H1 (cell line): Measurements from ENCODE around the gene PID1. TPM values are rescaled to one million over a fixed set of nuclear protein-coding genes. Genes with fewer than 3 reads are reported as not detected.

Experiments used
- CTCF ChIA-PET: fragments of 300-600 bp; sonication (Branson Sonifier 250); formaldehyde crosslinking; loops from one replicate; lab custom pipeline; 2021; ENCODE audit not compliant: partially characterized antibody; lab: Charles Lee
- POLR2A ChIA-PET: fragments of 300-600 bp; sonication (Branson Sonifier 250); formaldehyde crosslinking; loops from one replicate; lab custom pipeline; 2021; ENCODE audit warnings: inconsistent platforms; ENCODE audit not compliant: partially characterized antibody; lab: Charles Lee
- DNase-seq, 2 experiments: peaks; one replicate each; pipeline versions ENCODE4 v3.0.0 to v3.0.0-alpha.2; 2010 to 2022; ENCODE audit warnings: low spot score in 2 of 2, low read depth in 1 of 2, mixed read lengths in 1 of 2
- FAIRE-seq: peaks from 2 replicates; lab custom pipeline; 2011; peaks lifted over from hg19 to GRCh38; lab: Jason Lieb, UNC
- H2AFZ ChIP-seq: 2 replicates; pipeline ENCODE4 v1.8.1; 2012; ENCODE audit warnings: low read length, inconsistent platforms
- H2AK5ac ChIP-seq: 2 replicates; pipeline ENCODE4 v1.6.1; 2013; ENCODE audit warnings: low read depth, low read length
- H2BK120ac ChIP-seq: replicated peaks from 2 replicates; pipeline ENCODE3; 2013; ENCODE audit warnings: low read depth, low read length, inconsistent platforms
- H2BK12ac ChIP-seq: 2 replicates; pipeline ENCODE4 v1.6.1; 2013; ENCODE audit warnings: low read depth, low read length
- H2BK15ac ChIP-seq: 2 replicates; pipeline ENCODE4 v1.6.1; 2013; ENCODE audit warnings: low read length
- H2BK20ac ChIP-seq: 2 replicates; pipeline ENCODE4 v1.6.1; 2013; ENCODE audit warnings: low read length
- H2BK5ac ChIP-seq: 2 replicates; pipeline ENCODE4 v1.6.1; 2013; ENCODE audit warnings: low read depth, low read length
- H3K14ac ChIP-seq: 2 replicates; pipeline ENCODE4 v1.6.1; 2013; ENCODE audit warnings: inconsistent platforms; ENCODE audit not compliant: insufficient read length
- H3K18ac ChIP-seq: 2 replicates; pipeline ENCODE4 v1.6.1; 2013; ENCODE audit warnings: low read length; ENCODE audit errors: extremely low read depth
- H3K23ac ChIP-seq: 2 replicates; pipeline ENCODE4 v1.6.1; 2013; ENCODE audit warnings: inconsistent platforms; ENCODE audit not compliant: insufficient read length
- H3K23me2 ChIP-seq: 2 replicates; pipeline ENCODE4 v1.6.1; 2013; ENCODE audit warnings: low read depth, low read length
- H3K27ac ChIP-seq: 2 replicates; pipeline ENCODE4 v1.6.1; 2011; ENCODE audit warnings: low read depth, low read length, inconsistent platforms
- H3K27me3 ChIP-seq, 4 experiments: replicated peaks in 1 of 4; 1 replicate in 1 of 4; 2 replicates in 3 of 4; pipeline versions ENCODE4 v1.6.1 to v1.8.1; 2011 to 2013; ENCODE audit warnings: low read length in 3 of 4, mild to moderate bottlenecking in 3 of 4, inconsistent platforms in 2 of 4, mixed read lengths in 2 of 4, moderate library complexity in 1 of 4; ENCODE audit not compliant: control insufficient read depth in 3 of 4, insufficient read depth in 3 of 4; ENCODE audit errors: extremely low read depth in 1 of 4
- H3K36me3 ChIP-seq, 4 experiments: 2 replicates each; pipeline versions ENCODE4 v1.6.1 to v1.8.1; 2011 to 2013; ENCODE audit warnings: mild to moderate bottlenecking in 4 of 4, low read length in 3 of 4, moderate library complexity in 2 of 4, control low read depth in 1 of 4, inconsistent platforms in 1 of 4; ENCODE audit not compliant: insufficient read depth in 4 of 4, control insufficient read depth in 2 of 4
- H3K4ac ChIP-seq: replicated peaks from 2 replicates; pipeline ENCODE3; 2013; ENCODE audit warnings: low read length, low read depth, mixed read lengths, inconsistent platforms; ENCODE audit not compliant: insufficient read length
- H3K4me1 ChIP-seq, 4 experiments: replicated peaks in 1 of 4; 1 replicate in 1 of 4; 2 replicates in 3 of 4; pipeline versions ENCODE4 v1.6.1 to v1.8.1; 2011 to 2013; ENCODE audit warnings: low read length in 3 of 4, inconsistent platforms in 2 of 4, mixed read lengths in 1 of 4; ENCODE audit not compliant: insufficient read depth in 4 of 4, control insufficient read depth in 3 of 4
- H3K4me2 ChIP-seq, 2 experiments: 2 replicates each; pipeline versions ENCODE4 v1.6.1 to v1.8.1; 2011 to 2013; ENCODE audit warnings: low read depth in 2 of 2, low read length in 2 of 2, control low read depth in 1 of 2, inconsistent platforms in 1 of 2, mild to moderate bottlenecking in 1 of 2; ENCODE audit not compliant: insufficient read depth in 1 of 2
- H3K4me3 ChIP-seq, 4 experiments: fragments of 200-600, 300-600 bp in 1 of 4; sonication (generic), shearing (Covaris generic), sonication (Bioruptor Twin) in 1 of 4; 2 replicates each; pipeline versions ENCODE4 v1.5.1 to v1.8.1; 2011 to 2016; ENCODE audit warnings: low read length in 4 of 4, low read depth in 3 of 4, control low read depth in 2 of 4, inconsistent platforms in 2 of 4, mild to moderate bottlenecking in 2 of 4, mixed read lengths in 1 of 4, moderate library complexity in 1 of 4; ENCODE audit not compliant: insufficient read depth in 2 of 4; ENCODE audit errors: extremely low read depth in 1 of 4
- H3K56ac ChIP-seq: replicated peaks from 2 replicates; pipeline ENCODE3; 2013; ENCODE audit warnings: low read depth, mild to moderate bottlenecking, mixed read lengths, low read length, inconsistent platforms; ENCODE audit not compliant: insufficient read length
- H3K79me1 ChIP-seq: 2 replicates; pipeline ENCODE4 v1.6.1; 2013; ENCODE audit warnings: low read depth, low read length, control low read depth
- H3K79me2 ChIP-seq, 2 experiments: 2 replicates each; pipeline versions ENCODE4 v1.6.1 to v1.8.1; 2012 to 2013; ENCODE audit warnings: low read length in 2 of 2, mild to moderate bottlenecking in 2 of 2, inconsistent platforms in 1 of 2; ENCODE audit not compliant: insufficient read depth in 2 of 2, control insufficient read depth in 1 of 2
- H3K9ac ChIP-seq, 4 experiments: replicated peaks in 1 of 4; 1 replicate in 1 of 4; 2 replicates in 3 of 4; pipeline versions ENCODE4 v1.6.1 to v1.8.1; 2011 to 2013; ENCODE audit warnings: low read depth in 3 of 4, low read length in 3 of 4, control low read depth in 2 of 4, mild to moderate bottlenecking in 2 of 4, moderate library complexity in 2 of 4, inconsistent platforms in 1 of 4; ENCODE audit errors: extremely low read depth in 1 of 4
- H3K9me3 ChIP-seq, 2 experiments: 2 replicates each; pipeline versions ENCODE4 v1.6.1 to v1.8.1; 2012 to 2013; ENCODE audit warnings: mild to moderate bottlenecking in 2 of 2, moderate library complexity in 2 of 2, control low read depth in 1 of 2, inconsistent platforms in 1 of 2, low read depth in 1 of 2, low read length in 1 of 2, mixed read lengths in 1 of 2; ENCODE audit not compliant: insufficient read depth in 2 of 2
- H4K20me1 ChIP-seq, 2 experiments: replicated peaks in 1 of 2; 2 replicates each; pipeline versions ENCODE3 to v1.8.1; 2011 to 2013; ENCODE audit warnings: inconsistent platforms in 2 of 2, low read length in 2 of 2, mild to moderate bottlenecking in 1 of 2; ENCODE audit not compliant: insufficient read depth in 2 of 2, control insufficient read depth in 1 of 2
- H4K5ac ChIP-seq: 2 replicates; pipeline ENCODE4 v1.6.1; 2013; ENCODE audit warnings: low read length, low read depth, mixed read lengths, inconsistent platforms; ENCODE audit not compliant: insufficient read length
- H4K8ac ChIP-seq: 2 replicates; pipeline ENCODE4 v1.8.0; 2013; ENCODE audit warnings: mild to moderate bottlenecking, moderate library complexity, low read length, inconsistent platforms; ENCODE audit not compliant: insufficient read depth; ENCODE audit errors: extremely low read depth
- H4K91ac ChIP-seq: replicated peaks from 2 replicates; pipeline ENCODE3; 2013; ENCODE audit warnings: low read length, mixed read lengths, inconsistent platforms; ENCODE audit not compliant: insufficient read length
- CTBP2 ChIP-seq: IDR thresholded peaks from 2 replicates; pipeline ENCODE4 v1.7.0; 2011; ENCODE audit warnings: borderline replicate concordance, mild to moderate bottlenecking, moderate library complexity, mixed read lengths, low read length; ENCODE audit not compliant: insufficient read depth, insufficient read length
- POLR2A ChIP-seq, 2 experiments: IDR thresholded peaks; 1 replicate in 1 of 2; 2 replicates in 1 of 2; pipeline ENCODE4 v1.6.1; 2011; ENCODE audit warnings: low read depth in 2 of 2, low read length in 2 of 2, mild to moderate bottlenecking in 2 of 2; ENCODE audit errors: control extremely low read depth in 1 of 2
- RXRA ChIP-seq: IDR thresholded peaks from 2 replicates; pipeline ENCODE4 v1.6.1; 2011; ENCODE audit warnings: low read depth, mild to moderate bottlenecking, low read length, moderate library complexity; ENCODE audit not compliant: insufficient read depth
- SP2 ChIP-seq: IDR thresholded peaks from 2 replicates; pipeline ENCODE4 v1.6.1; 2012; ENCODE audit warnings: mild to moderate bottlenecking, low read length, inconsistent platforms
- SUZ12 ChIP-seq: fragments of 200-600 bp; sonication (generic); IDR thresholded peaks from 2 replicates; pipeline ENCODE4 v1.6.1; 2012; ENCODE audit warnings: mild to moderate bottlenecking, inconsistent platforms, low read length, moderate library complexity, mixed read lengths
- WGBS, 2 experiments: shearing (Covaris generic) in 1 of 2; methylation state at CpG; one replicate each; pipeline versions ENCODE4 v1.1.6 to v1.1.7; 2013 to 2015; ENCODE audit warnings: low lambda C conversion rate in 2 of 2, mixed read lengths in 2 of 2, inconsistent platforms in 1 of 2, low coverage in 1 of 2, missing lambda C conversion rate in 1 of 2; ENCODE audit not compliant: insufficient replicate concordance in 2 of 2, insufficient coverage in 1 of 2, insufficient read length in 1 of 2; ENCODE audit errors: extremely low coverage in 1 of 2, missing lambda C conversion rate in 1 of 2; 5-methylcytosine and 5-hydroxymethylcytosine counted together
- polyA plus RNA-seq, 7 experiments: library from polyadenylated mRNA; depleted of rRNA in 3 of 7; stranded (reverse) in 5 of 7; unstranded in 2 of 7; fragments of >200 nt in 5 of 7; fragments of 200-250 nt in 2 of 7; gene quantifications; 1 replicate in 5 of 7; 2 replicates in 1 of 7; 4 replicates in 1 of 7; pipeline versions ENCODE4 v1.2.1 to v1.2.3, GENCODE V29; 2011 to 2013; ENCODE audit warnings: missing spikeins in 2 of 7, mixed read lengths in 2 of 7
- total RNA-seq: library from RNA; stranded (reverse); fragmentation: NEBNext Ultra II Directional; extraction: Animal tissue kit (Norgen Biotek cat#: 25700); gene quantifications from 2 replicates; pipeline ENCODE4 v1.2.1, GENCODE V29; 2021

Gene PID1
- total and polyA plus RNA-seq, 2 of the 8 experiments (the other 6 are each of a cell fraction or from before 2014, with no cell fraction given): 1.5 to 3.3 TPM

DNA sequence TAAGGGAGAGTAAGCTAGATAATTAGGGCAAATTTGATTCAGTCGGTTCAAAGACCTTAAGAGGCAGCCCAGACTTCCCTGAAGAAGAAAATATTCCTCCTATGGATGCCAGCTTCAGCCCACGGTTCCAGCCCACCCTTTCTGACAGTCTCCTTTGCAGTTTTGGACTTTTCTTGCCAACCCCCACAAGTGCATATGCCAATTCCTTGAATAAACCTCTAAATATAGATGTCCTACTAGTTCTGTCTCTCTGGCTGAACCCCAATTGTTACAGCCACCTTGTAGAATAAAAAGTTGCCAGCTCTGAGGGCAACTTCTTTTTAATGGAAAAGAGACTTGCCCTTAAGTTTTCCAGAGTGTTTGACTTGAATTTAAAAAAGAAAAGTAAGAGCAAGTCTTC, 111.7 kb downstream of the PID1 start:
- Histone ChIP-seq H3K36me3 (no peaks in the 10 kb centered on the region), H3K18ac (no peak overlapping the region), H3K79me1 (no peaks in the 10 kb centered on the region), H2AK5ac (no peak overlapping the region), H4K91ac (no peak overlapping the region), H3K4me2 (no peak overlapping the region), H2BK5ac (no peak overlapping the region), H2BK20ac (no peak overlapping the region)
- POLR2A ChIA-PET: no interaction called here
- FAIRE-seq: no peak
- TF ChIP-seq POLR2A (IDR thresholded peaks at IDR 0.05; ENCODE audit: control extremely low read depth in 1 of 2, low read depth in 2 of 2, low read length in 2 of 2) (no peak), SP2 (no peak), CTBP2 (no peak), SUZ12 (no peak), RXRA (no peak)
- TF ChIP-seq, all 59 proteins: peak for 0
- H3K23me2 ChIP-seq: no peaks in the 10 kb centered on the region
- WGBS, 2 experiments: 89% methylated on average over 2 of the region's 2 CpGs; no CpG with 5 or more reads in 1 of the 2 experiments
- no peak overlapping the region for H4K5ac ChIP-seq
- H3K27me3 ChIP-seq: no peaks in the 10 kb centered on the region
- no peak for DNase-seq
- H2AFZ ChIP-seq: no peak overlapping the region
- no peak overlapping the region for H3K56ac ChIP-seq
- H3K4me1 ChIP-seq: no peaks in the 10 kb centered on the region; a peak in 1 of 7 replicates
- CTCF ChIA-PET: interaction anchor here (1.0 to 1.4 kb wide), 2 partner anchors 27 to 113 kb away, joined by 3 to 4 read pairs; no protein-coding TSS in a partner anchor
- no peak overlapping the region for H2BK120ac ChIP-seq
- H3K4me3 ChIP-seq: no peak overlapping the region
- H2BK15ac ChIP-seq: no peak overlapping the region
- no peak overlapping the region for H3K9ac ChIP-seq
- no peak overlapping the region for H2BK12ac ChIP-seq
- H3K4ac ChIP-seq: no peak overlapping the region
- no peaks in the 10 kb centered on the region for H3K79me2 ChIP-seq
- no peak overlapping the region for H3K14ac ChIP-seq
- no peaks in the 10 kb centered on the region for H4K20me1 ChIP-seq
- H3K9me3 ChIP-seq: no peaks in the 10 kb centered on the region
- no peak overlapping the region for H4K8ac ChIP-seq
- H3K27ac ChIP-seq: no peak overlapping the region
- H3K23ac ChIP-seq: no peak overlapping the region
